Body of pancreas (tissue), 4 donors: Measurements from ENCODE around the gene NKAIN2.

Experiments
- CTCF ChIP-seq, 7 experiments: fragments of 450-650 bp in 4 of 7; fragments of 200-600 bp in 3 of 7; sonication (generic) in 3 of 7; IDR thresholded peaks; one replicate each; pipeline ENCODE4 v1.5.1; 2016 to 2019; ENCODE audit warnings: antibody characterized with exemption in 7 of 7
- POLR2A ChIP-seq, 3 donors: fragments of 450-650 bp; IDR thresholded peaks; one replicate each; pipeline ENCODE4 v1.6.1; 2016; ENCODE audit warnings: antibody characterized with exemption in 3 of 3, mild to moderate bottlenecking in 2 of 3

GRCh38 chr6:124496334-124496733 is 692.7 kb downstream of the NKAIN2 start:
- no peak for TF ChIP-seq CTCF (IDR thresholded peaks at IDR 0.05)
- no peak for TF ChIP-seq POLR2A (IDR thresholded peaks at IDR 0.05)
